GM12892 (cell line): ENCODE results near the gene CACNA2D4.

Experiments
- POLR2A ChIP-seq: IDR thresholded peaks from 2 replicates; pipeline ENCODE4 v1.6.1; 2011; ENCODE audit warnings: low read depth, low read length, control low read depth
- POLR2AphosphoS5 ChIP-seq: IDR thresholded peaks from 2 replicates; pipeline ENCODE4 v1.6.1; 2011; ENCODE audit warnings: low read depth, low read length, control low read depth

- no peak for TF ChIP-seq POLR2A
- TF ChIP-seq POLR2AphosphoS5: no peak
Observed at GRCh38 chr12:1880876-1881275, 37.6 kb downstream of the CACNA2D4 start.
